Stimulated activated CD4-positive, alpha-beta T cell treated with anti-CD3 and anti-CD28 coated beads, Interleukin-4, amount 100 ng/mL, for 1 hour (primary cell): ENCODE results near the gene IFITM10.
"Not testable (repeated sequence)": the region's sequence is repeated elsewhere in the genome, so short reads cannot be mapped to it uniquely, and the experiment has no call there.

ENCODE experiments used
- DNase-seq: peaks from one replicate; pipeline ENCODE4 v3.0.0-alpha.2; 2020

IFITM10 gene

DNA sequence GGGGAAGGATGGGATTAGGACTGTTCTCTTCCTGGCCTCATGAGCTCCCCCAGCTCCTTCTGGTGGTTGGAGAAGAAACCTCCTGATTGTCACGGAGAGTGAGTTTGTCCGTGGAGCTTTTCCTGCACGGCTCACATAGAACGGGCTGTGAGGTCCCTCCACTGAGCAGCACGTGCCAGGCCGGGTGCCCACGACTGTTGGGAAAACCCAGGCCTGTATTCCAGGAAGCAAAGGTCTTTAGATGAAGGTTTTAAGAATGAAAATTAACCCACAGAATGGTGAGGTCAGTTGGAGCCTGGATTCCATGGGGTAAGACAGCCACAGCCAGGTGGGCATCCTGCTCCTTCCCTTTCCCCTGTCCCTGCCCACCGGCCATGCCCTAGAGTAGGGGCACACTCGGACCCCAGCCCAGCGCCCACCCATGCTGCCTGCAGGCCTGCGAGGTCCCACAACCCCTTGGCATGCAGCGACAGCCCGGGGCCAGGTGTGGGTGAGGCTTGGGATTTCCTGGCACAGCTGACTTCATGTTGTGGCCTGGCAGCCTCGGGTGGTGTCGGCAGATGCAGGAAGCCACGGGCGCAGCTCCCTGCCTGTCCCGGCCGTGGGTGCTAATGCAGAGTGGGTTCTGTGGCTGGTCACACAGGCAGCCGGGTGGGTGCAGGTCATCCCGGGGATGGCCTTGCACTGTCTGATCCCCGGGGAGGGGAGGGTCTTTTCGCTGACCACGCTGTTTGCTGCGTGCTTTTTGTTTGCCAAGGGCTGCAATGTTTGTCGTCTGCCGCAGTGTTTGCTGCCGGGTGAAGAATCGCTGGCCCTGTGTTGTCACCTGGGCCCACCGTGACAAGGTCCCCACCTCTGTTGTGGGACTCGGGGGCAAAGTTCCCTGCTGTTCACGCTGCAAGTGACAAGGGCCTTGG, 60.9 kb downstream of the IFITM10 start:
- not testable (repeated sequence) for DNase-seq

DNA sequence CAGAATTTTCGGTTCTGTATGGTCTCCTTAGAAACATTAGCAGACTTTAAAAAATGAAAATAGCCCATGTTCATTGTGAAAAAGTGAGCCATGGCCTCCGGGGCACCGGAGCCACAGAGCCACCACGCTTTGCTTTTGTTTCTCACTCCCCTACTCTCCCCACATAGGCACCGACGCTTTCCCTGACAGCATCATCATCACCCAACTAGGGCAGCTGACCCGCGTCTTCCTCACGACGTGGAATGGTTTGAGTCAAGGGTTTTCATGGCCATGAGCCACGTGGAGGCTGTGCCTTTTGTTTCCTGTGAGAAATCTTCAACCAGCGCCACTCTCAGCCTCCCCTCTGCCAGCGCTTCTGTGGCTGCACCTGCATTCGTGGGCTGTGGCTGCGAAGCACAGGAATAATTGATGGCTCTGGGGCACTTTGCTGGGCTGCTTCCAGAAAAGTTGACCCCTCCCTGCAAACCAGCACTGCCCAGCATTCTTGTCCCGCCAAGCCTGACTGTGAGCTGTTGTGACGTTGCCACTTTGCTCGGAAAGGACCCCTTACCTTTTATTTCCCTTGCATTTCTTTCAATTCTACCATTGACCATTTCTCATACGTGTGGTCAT, 62.0 kb downstream of the IFITM10 start:
- not testable (repeated sequence) for DNase-seq

DNA sequence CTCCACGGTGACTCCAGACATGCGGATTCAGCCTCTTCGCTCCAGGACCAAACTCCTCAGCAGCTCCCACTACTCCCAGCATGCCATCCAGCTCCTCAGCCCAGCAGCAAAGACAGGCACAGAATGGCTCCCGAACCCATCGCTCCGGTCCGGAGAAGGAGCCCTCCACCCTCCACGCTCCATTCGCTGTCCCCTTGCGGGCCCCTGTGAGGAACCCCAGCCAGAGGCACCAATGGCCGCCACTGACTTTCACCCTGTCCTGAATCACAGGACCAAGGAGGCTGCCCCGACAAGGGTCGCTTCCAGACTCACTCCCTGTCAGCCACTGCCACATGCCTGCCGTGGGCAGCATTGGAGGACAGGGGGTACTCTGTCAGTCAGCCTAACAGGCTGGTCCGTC, 64.2 kb downstream of the IFITM10 start:
- DNase-seq = not testable (repeated sequence)

DNA sequence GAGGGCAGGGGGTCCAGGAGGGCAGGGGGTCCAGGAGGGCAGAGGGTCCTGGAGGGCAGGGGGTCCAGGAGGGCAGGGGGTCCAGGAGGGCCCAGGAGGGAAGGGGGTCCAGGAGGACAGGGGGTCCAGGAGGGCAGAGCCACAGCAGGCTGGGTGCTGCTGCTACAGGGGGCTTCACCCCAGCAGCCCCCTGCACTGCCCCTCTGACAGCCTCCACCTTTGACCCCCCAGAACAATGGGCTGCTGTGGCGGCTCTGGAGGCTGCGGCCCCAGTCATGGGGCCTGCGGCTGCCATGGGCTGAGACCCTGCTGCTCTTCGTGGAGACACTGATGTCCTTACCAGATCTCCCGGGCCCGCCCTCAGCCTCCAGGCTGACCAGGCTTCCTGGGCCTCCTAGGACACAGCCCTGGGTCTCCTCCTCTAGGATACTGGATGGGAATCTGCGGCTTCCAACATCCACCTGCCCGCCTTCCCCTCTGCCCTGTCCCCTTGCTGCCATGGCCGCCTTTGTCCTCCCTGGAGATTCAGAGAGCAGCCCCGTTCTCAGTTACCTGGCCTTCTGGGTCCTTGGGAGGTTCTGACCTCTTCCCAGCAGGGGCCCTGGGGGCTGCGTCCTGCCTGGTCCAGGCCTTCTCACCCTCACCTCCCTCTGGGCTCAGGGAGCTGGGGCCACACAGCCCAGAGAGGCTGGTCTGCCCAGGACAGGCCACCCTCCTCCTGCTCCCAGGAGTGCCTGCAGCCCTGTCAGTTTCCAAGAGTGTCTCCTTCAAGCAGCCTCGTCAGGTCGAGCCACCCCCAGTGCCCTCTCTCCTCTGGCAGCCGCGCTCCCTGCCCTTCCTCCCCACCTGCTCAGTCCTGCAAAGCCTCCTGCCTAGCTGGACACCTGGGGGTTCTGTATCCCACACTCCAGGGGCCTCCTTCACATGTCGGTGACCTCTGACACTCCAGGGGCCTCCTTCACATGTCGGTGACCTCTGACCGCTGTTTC, 65.2 kb downstream of the IFITM10 start:
- DNase-seq = not testable (repeated sequence)

DNA sequence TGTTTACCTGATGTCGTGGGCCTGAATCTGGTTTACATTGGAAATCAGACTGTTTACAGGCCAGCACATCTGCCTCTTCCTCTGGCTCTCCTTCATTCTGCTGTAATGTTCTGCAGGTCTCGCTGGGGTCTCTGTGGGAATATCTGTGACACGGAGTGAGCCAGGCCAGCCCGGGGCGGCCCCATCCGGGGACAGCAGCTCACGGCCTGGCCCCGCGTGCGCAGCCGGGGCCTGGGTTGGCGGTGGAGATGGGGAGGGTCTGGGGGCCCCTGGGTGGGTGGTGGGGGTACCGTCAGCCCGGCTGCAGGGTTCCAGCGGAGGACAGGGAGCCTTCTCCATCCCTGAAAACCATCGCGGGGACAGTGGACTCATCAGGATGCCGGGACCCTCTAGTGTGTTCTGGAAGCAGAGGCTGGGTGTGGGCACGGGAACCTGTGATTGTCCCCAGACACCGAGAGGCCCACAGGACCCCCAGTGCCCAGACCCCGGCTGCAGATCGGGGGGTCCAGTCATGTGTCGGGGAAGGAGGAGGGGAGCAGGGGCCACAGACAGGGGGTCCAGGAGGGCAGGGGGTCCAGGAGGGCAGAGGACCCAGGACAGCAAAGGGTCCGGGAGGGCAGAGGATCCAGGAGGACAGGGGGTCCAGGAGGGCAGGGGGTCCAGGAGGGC, 66.4 kb downstream of the IFITM10 start:
- not testable (repeated sequence) for DNase-seq

DNA sequence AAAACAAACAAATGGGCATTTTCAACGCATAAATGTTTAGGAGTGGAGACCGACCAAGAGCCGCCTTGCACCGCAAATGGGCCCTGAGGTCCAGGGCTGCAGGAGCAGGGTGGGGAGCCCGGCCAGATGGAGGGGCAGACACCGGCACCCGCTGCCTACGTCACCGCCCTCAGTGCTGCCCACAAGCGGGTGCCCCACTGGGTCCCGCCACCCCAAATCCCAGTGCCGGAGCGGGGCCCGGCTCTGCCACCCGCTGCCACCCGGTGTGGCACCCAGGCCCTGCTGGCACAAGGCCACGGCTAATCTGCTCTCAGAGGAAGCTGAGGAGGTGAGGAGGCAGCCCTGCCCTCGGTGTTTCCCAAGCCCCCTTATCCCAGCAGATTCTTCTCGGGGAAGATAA, 67.2 kb downstream of the IFITM10 start:
- not testable (repeated sequence) for DNase-seq
